HepG2 (cell line): Measurements from ENCODE around the gene PAFAH1B1. TPM values are rescaled to one million over a fixed set of nuclear protein-coding genes. Genes with fewer than 3 reads are reported as not detected.

Source experiments
- ARID3A ChIP-seq: IDR thresholded peaks from 2 replicates; pipeline ENCODE4 v1.6.1; 2012; ENCODE audit warnings: low read depth, low read length, improper control_type of control experiment
- CEBPB ChIP-seq: IDR thresholded peaks from 2 replicates; pipeline ENCODE4 v1.6.1; 2011; ENCODE audit warnings: low read depth, low read length, improper control_type of control experiment, borderline replicate concordance
- FOXA1 ChIP-seq, 2 experiments: fragments of 450-650 bp in 1 of 2; sonication (generic) in 1 of 2; formaldehyde crosslinking in 1 of 2; IDR thresholded peaks; 2 replicates each; pipeline versions ENCODE4 v1.4.0 to v1.6.1; 2016 to 2020; ENCODE audit warnings: missing genetic modification reagents in 1 of 2
- FOXP1 ChIP-seq, 2 experiments: fragments of 450-650 bp in 1 of 2; IDR thresholded peaks; 2 replicates each; pipeline ENCODE4 v1.6.1; 2017 to 2018; ENCODE audit warnings: antibody characterized with exemption in 1 of 2
- HMG20A ChIP-seq: IDR thresholded peaks from 2 replicates; pipeline ENCODE4 v1.6.1; 2016; ENCODE audit warnings: borderline replicate concordance
- KLF15 ChIP-seq: sonication (generic); formaldehyde crosslinking; IDR thresholded peaks from 2 replicates; pipeline ENCODE4 v1.8.1; 2023; ENCODE audit warnings: borderline replicate concordance, mild to moderate bottlenecking, inconsistent platforms, missing genetic modification reagents, mixed read lengths
- KMT2A ChIP-seq: sonication (generic); formaldehyde crosslinking; IDR thresholded peaks from 2 replicates; pipeline ENCODE4 v1.4.0; 2020; ENCODE audit warnings: missing genetic modification reagents
- PAWR ChIP-seq: sonication (generic); formaldehyde crosslinking; IDR thresholded peaks from 2 replicates; pipeline ENCODE4 v1.4.0; 2020; ENCODE audit warnings: missing genetic modification reagents, mild to moderate bottlenecking, borderline replicate concordance
- PRDM15 ChIP-seq: sonication (generic); formaldehyde crosslinking; IDR thresholded peaks from 2 replicates; pipeline ENCODE4 v1.4.0; 2020; ENCODE audit warnings: missing genetic modification reagents
- PRDM4 ChIP-seq: sonication (generic); formaldehyde crosslinking; IDR thresholded peaks from 2 replicates; pipeline ENCODE4 v1.9.0; 2021; ENCODE audit warnings: missing genetic modification reagents, borderline replicate concordance
- RARA ChIP-seq: IDR thresholded peaks from 2 replicates; pipeline ENCODE4 v1.6.1; 2016; ENCODE audit warnings: missing genetic modification reagents, missing compliant biosample characterization
- RORA ChIP-seq: sonication (generic); formaldehyde crosslinking; IDR thresholded peaks from 2 replicates; pipeline ENCODE4 v1.5.0; 2020; ENCODE audit warnings: mild to moderate bottlenecking, missing genetic modification reagents, moderate library complexity
- SATB2 ChIP-seq: sonication (generic); formaldehyde crosslinking; IDR thresholded peaks from 2 replicates; pipeline ENCODE4 v1.5.0; 2020; ENCODE audit warnings: missing genetic modification reagents
- SMYD3 ChIP-seq: sonication (generic); formaldehyde crosslinking; IDR thresholded peaks from 2 replicates; pipeline ENCODE4 v1.8.1; 2023; ENCODE audit warnings: mild to moderate bottlenecking, missing genetic modification reagents
- SP2 ChIP-seq: sonication (generic); formaldehyde crosslinking; IDR thresholded peaks from 2 replicates; pipeline ENCODE4 v1.5.1; 2020; ENCODE audit warnings: mild to moderate bottlenecking, missing genetic modification reagents
- TBP ChIP-seq: sonication (generic); formaldehyde crosslinking; IDR thresholded peaks from 2 replicates; pipeline ENCODE4 v1.5.0; 2020; ENCODE audit warnings: missing genetic modification reagents
- THYN1 ChIP-seq: sonication (generic); formaldehyde crosslinking; IDR thresholded peaks from 2 replicates; pipeline ENCODE4 v1.8.1; 2023; ENCODE audit warnings: low read depth, mild to moderate bottlenecking, moderate library complexity, missing genetic modification reagents, borderline replicate concordance
- TRIM24 ChIP-seq: sonication (generic); formaldehyde crosslinking; IDR thresholded peaks from 2 replicates; pipeline ENCODE4 v1.8.0; 2022; ENCODE audit warnings: mild to moderate bottlenecking, missing genetic modification reagents
- WIZ ChIP-seq: sonication (generic); formaldehyde crosslinking; IDR thresholded peaks from 2 replicates; pipeline ENCODE4 v1.5.1; 2020; ENCODE audit warnings: mild to moderate bottlenecking, missing genetic modification reagents
- ZFP36 ChIP-seq: fragments of 150-350 bp; IDR thresholded peaks from 2 replicates; pipeline ENCODE4 v1.6.1; 2018; ENCODE audit warnings: borderline replicate concordance, low read length, low read depth; ENCODE audit not compliant: partially characterized antibody
- ZFX ChIP-seq: sonication (generic); formaldehyde crosslinking; IDR thresholded peaks from 2 replicates; pipeline ENCODE4 v1.4.0; 2020; ENCODE audit warnings: mild to moderate bottlenecking, low read depth, missing genetic modification reagents, moderate library complexity
- ZMAT3 ChIP-seq: sonication (generic); formaldehyde crosslinking; conservative IDR thresholded peaks from 2 replicates; pipeline ENCODE4 v1.7.0; 2021; ENCODE audit warnings: missing genetic modification reagents
- ZMYM4 ChIP-seq: sonication (generic); formaldehyde crosslinking; IDR thresholded peaks from 2 replicates; pipeline ENCODE4 v1.8.1; 2023; ENCODE audit warnings: mild to moderate bottlenecking, missing genetic modification reagents
- ZNF747 ChIP-seq: sonication (generic); formaldehyde crosslinking; IDR thresholded peaks from 2 replicates; pipeline ENCODE4 v1.8.1; 2023; ENCODE audit warnings: missing genetic modification reagents, mild to moderate bottlenecking, borderline replicate concordance
- ZNF780A ChIP-seq: sonication (generic); formaldehyde crosslinking; IDR thresholded peaks from 2 replicates; pipeline ENCODE4 v1.8.0; 2022; ENCODE audit warnings: mild to moderate bottlenecking, missing genetic modification reagents, moderate library complexity
- polyA plus RNA-seq, 8 experiments: library from polyadenylated mRNA; depleted of rRNA in 3 of 8; stranded (reverse) in 7 of 8; unstranded in 1 of 8; fragments of >200 nt; fragmentation: Illumina TruSeq in 4 of 8; extraction: Trizol in 4 of 8; gene quantifications; 2 replicates each; pipeline versions ENCODE4 v1.2.1 to v1.2.3, GENCODE V29; 2011 to 2016; ENCODE audit warnings: low read depth in 4 of 8, missing spikeins in 1 of 8, mixed read lengths in 1 of 8; ENCODE audit not compliant: insufficient read depth in 1 of 8
- total RNA-seq, 5 experiments: library from RNA; depleted of rRNA; stranded (reverse); fragments of >200 nt; fragmentation: Illumina TruSeq; extraction: Trizol; gene quantifications; 2 replicates each; pipeline ENCODE4 v1.2.3, GENCODE V29; 2016; ENCODE audit warnings: low read depth in 1 of 5

The PAFAH1B1 gene
- total and polyA plus RNA-seq, 2 of the 13 experiments (the other 11 are each of a cell fraction or from before 2014, with no cell fraction given) = 46.0 to 64.9 TPM

- TF ChIP-seq PRDM15 (CRISPR knock-in tag) = no peak
- no peak for TF ChIP-seq KMT2A (CRISPR knock-in tag)
- no peak for TF ChIP-seq HMG20A
- no peak for TF ChIP-seq TRIM24 (CRISPR knock-in tag)
- no peak for TF ChIP-seq SATB2 (CRISPR knock-in tag)
- TF ChIP-seq PAWR (CRISPR knock-in tag) = no peak
- TF ChIP-seq PRDM4 (CRISPR knock-in tag) = no peak
- TF ChIP-seq ZFP36 = no peak
- TF ChIP-seq SMYD3 (CRISPR knock-in tag) = no peak
- no peak for TF ChIP-seq TBP
- TF ChIP-seq ZNF747 = no peak
- TF ChIP-seq FOXP1 (IDR thresholded peaks at IDR 0.05) = no peak
- peak; percentile 30; the same call in 1 of the 2 replicates for TF ChIP-seq FOXP1 (CRISPR knock-in tag; IDR thresholded peaks at IDR 0.05)
- TF ChIP-seq SP2 (CRISPR knock-in tag) = no peak
- no peak for TF ChIP-seq KLF15
- 0 out of 2 replicates have a peak, but pooled peaks have one; percentile 11 for TF ChIP-seq ARID3A
- TF ChIP-seq WIZ (CRISPR knock-in tag) = no peak
- no peak for TF ChIP-seq RARA (CRISPR knock-in tag)
- no peak for TF ChIP-seq ZMAT3 (CRISPR knock-in tag)
- no peak for TF ChIP-seq THYN1 (CRISPR knock-in tag)
- no peak for TF ChIP-seq ZMYM4 (CRISPR knock-in tag)
- no peak for TF ChIP-seq ZFX (CRISPR knock-in tag)
- no peak for TF ChIP-seq RORA (CRISPR knock-in tag)
- peak; percentile 50 for TF ChIP-seq CEBPB
- no peak for TF ChIP-seq ZNF780A (CRISPR knock-in tag)
- no peak for TF ChIP-seq FOXA1 (IDR thresholded peaks at IDR 0.05)
- TF ChIP-seq FOXA1 (CRISPR knock-in tag; IDR thresholded peaks at IDR 0.05) = no peak
These were observed 28.6 kb upstream of the PAFAH1B1 start (continued) for GRCh38 chr17:2564877-2565276.
